GM06990 (cell line): ENCODE results near the gene CD93.

Source experiments
- DNase-seq: peaks from one replicate; pipeline ENCODE4 v3.0.0-alpha.2; 2011; ENCODE audit not compliant: insufficient read length; ENCODE audit errors: extremely low read depth
- H3K27me3 ChIP-seq: replicated peaks from 2 replicates; pipeline ENCODE4 v1.6.0; 2011; ENCODE audit warnings: low read length; ENCODE audit not compliant: control insufficient read depth, insufficient read depth
- H3K36me3 ChIP-seq: 2 replicates; pipeline ENCODE4 v1.5.1; 2011; ENCODE audit warnings: low read length; ENCODE audit not compliant: control insufficient read depth, insufficient read depth
- H3K4me3 ChIP-seq: replicated peaks from 2 replicates; pipeline ENCODE4 v1.5.1; 2011; ENCODE audit warnings: low read depth, mild to moderate bottlenecking, control low read depth, low read length
- CTCF ChIP-seq: IDR thresholded peaks from 2 replicates; pipeline ENCODE4 v1.5.1; 2011; ENCODE audit warnings: low read length, control low read depth, mild to moderate bottlenecking, inconsistent platforms; ENCODE audit not compliant: insufficient read depth, poor library complexity, severe bottlenecking

Gene CD93

GRCh38 chr20:23101696-23102406 lies 15.7 kb upstream of the CD93 start:
- no peaks in the 10 kb centered on the region for H3K36me3 ChIP-seq
- DNase-seq = no peak
- no peak for TF ChIP-seq CTCF
- H3K4me3 ChIP-seq = no peak overlapping the region
- no peaks in the 10 kb centered on the region for H3K27me3 ChIP-seq

- H3K4me3 ChIP-seq = no peak overlapping the region
- no peaks in the 10 kb centered on the region for H3K27me3 ChIP-seq
- TF ChIP-seq CTCF = no peak
- H3K36me3 ChIP-seq = no peaks in the 10 kb centered on the region
- no peak for DNase-seq
Measured at GRCh38 chr20:23100720-23101107, 14.6 kb upstream of the CD93 start.

DNA sequence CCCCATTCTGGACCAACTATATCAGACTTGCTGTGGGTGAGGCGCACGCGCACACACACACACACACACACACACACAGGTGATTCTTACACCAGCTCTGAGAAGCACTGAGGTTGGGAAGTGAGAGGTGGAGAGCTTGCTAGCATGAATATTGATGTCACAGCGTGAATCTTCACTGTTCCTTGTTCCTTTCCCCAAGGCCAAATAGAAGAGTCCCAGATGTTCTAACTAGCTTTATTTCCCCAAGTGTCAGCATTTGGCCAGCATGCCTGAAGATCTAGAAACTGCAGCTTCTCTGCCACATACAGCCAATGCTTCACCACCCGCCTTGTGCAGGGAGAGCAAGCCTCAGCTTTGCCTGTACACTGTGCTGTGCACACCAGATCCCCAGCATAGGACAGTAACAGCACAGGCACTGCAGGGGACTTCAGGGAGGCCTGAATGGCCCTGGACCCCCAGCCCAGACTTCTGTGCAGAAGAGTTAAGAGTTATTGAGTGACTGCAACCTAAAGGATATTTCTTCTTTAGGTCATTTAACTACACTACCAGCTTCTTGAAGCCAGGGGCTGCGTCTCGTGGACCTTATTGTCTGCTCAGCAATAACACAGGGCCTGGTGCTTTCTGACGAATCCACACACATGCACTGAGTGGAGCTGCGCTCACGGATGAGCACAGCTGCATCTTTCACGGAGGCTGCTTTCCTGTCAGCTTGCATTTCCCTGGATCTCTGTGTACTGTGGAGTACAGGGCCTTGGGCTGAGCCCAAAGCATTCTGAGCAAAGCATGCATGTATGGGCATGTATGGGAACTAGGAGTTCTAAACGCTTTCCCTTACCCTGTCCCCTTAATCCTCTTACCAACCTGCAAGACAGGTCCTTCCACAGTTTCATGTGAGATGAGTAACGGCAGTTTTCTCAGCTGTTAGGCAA lies 13.9 kb upstream of the CD93 start:
- TF ChIP-seq CTCF = no peak
- Histone ChIP-seq H3K27me3 (no peaks in the 10 kb centered on the region), H3K4me3 (no peak overlapping the region), H3K36me3 (no peaks in the 10 kb centered on the region)
- no peak for DNase-seq

GRCh38 chr20:23097636-23098580 lies 11.8 kb upstream of the CD93 start:
- DNase-seq = no peak
- H3K36me3 ChIP-seq = no peaks in the 10 kb centered on the region
- no peak for TF ChIP-seq CTCF

GRCh38 chr20:23096986-23097520 lies 10.9 kb upstream of the CD93 start:
- H3K27me3 ChIP-seq = no peaks in the 10 kb centered on the region
- no peak for DNase-seq
- H3K4me3 ChIP-seq = no peak overlapping the region
- H3K36me3 ChIP-seq = no peaks in the 10 kb centered on the region
- no peak for TF ChIP-seq CTCF

More at GRCh38 chr20:23097636-23098580, 11.8 kb upstream of the CD93 start:
- no peak overlapping the region for H3K4me3 ChIP-seq
- H3K27me3 ChIP-seq = no peaks in the 10 kb centered on the region
